Stimulated activated CD4-positive, alpha-beta T cell treated with anti-CD3 and anti-CD28 coated beads, Interleukin-15, amount 100 ng/mL, for 24 hours (primary cell): ENCODE measurements around the gene OTX1.
A peak's percentile ranks its signal among the peaks of the same experiment; 100 is the strongest.
"Not testable (repeated sequence)": the region's sequence is repeated elsewhere in the genome, so short reads cannot be mapped to it uniquely, and the experiment has no call there.

ENCODE experiments used
- DNase-seq: peaks from one replicate; pipeline ENCODE4 v3.0.0-alpha.2; 2020

Gene OTX1

GRCh38 chr2:63050334-63051041 is at the start of gene OTX1:
Gene OTX1 (plus strand): TSS chr2:63050830. CDS start chr2:63052991, 2,161 bp downstream.
- DNase-seq: peak; percentile 82

- DNase-seq: no peak
These were observed 49.1 kb upstream of the OTX1 start for GRCh38 chr2:63001576-63001975.

- DNase-seq: no peak
These were observed 47.3 kb upstream of the OTX1 start for GRCh38 chr2:63003351-63003750.

- no peak for DNase-seq
These were observed 42.7 kb upstream of the OTX1 start for GRCh38 chr2:63007813-63008458.

GRCh38 chr2:63008838-63009237 is 41.8 kb upstream of the OTX1 start:
- no peak for DNase-seq

- no peak for DNase-seq
These were observed 41.1 kb upstream of the OTX1 start for GRCh38 chr2:63009490-63009889.

- DNase-seq: no peak
These were observed 38.1 kb upstream of the OTX1 start for GRCh38 chr2:63012541-63012940.

GRCh38 chr2:63013438-63013837 is 37.2 kb upstream of the OTX1 start:
- no peak for DNase-seq

- DNase-seq: no peak
These were observed 35.2 kb upstream of the OTX1 start for GRCh38 chr2:63015389-63015788.

- no peak for DNase-seq
These were observed 32.2 kb upstream of the OTX1 start for GRCh38 chr2:63018439-63018838.

- DNase-seq: not testable (repeated sequence)
These were observed 30.9 kb upstream of the OTX1 start for GRCh38 chr2:63019686-63020085.

GRCh38 chr2:63023444-63023843 is 27.2 kb upstream of the OTX1 start:
- DNase-seq: no peak

- no peak for DNase-seq
These were observed 23.4 kb upstream of the OTX1 start for GRCh38 chr2:63027220-63027619.

- DNase-seq: no peak
These were observed 21.6 kb upstream of the OTX1 start for GRCh38 chr2:63029058-63029457.

GRCh38 chr2:63034526-63034925 is 16.1 kb upstream of the OTX1 start:
- DNase-seq: no peak

GRCh38 chr2:63035169-63035568 is 15.5 kb upstream of the OTX1 start:
- no peak for DNase-seq

- DNase-seq: no peak
These were observed 15.0 kb upstream of the OTX1 start for GRCh38 chr2:63035660-63036059.

- DNase-seq: no peak
These were observed 12.6 kb upstream of the OTX1 start for GRCh38 chr2:63038034-63038433.

GRCh38 chr2:63040586-63040985 is 10.0 kb upstream of the OTX1 start:
- no peak for DNase-seq

GRCh38 chr2:63041592-63041991 is 9.0 kb upstream of the OTX1 start:
- no peak for DNase-seq

GRCh38 chr2:63044362-63045327 is 6.0 kb upstream of the OTX1 start:
- no peak for DNase-seq

- no peak for DNase-seq
These were observed 4.1 kb upstream of the OTX1 start for GRCh38 chr2:63046552-63046951.

- no peak for DNase-seq
These were observed 3.7 kb upstream of the OTX1 start for GRCh38 chr2:63046961-63047320.
